ENCODE measurements around the gene ELF3. TPM values are rescaled to one million over a fixed set of nuclear protein-coding genes. Genes with fewer than 3 reads are reported as not detected.

Gene ELF3
- total and polyA plus RNA-seq, 2 of the 13 experiments (the other 11 are each of a cell fraction or from before 2014, with no cell fraction given), result 11.5 to 55.1 TPM

- TF ChIP-seq ZBTB26 (CRISPR knock-in tag; IDR thresholded peaks at IDR 0.05; ENCODE audit: borderline replicate concordance) (peak; percentile 99), RFX5 (IDR thresholded peaks at IDR 0.05; ENCODE audit: low read depth, low read length) (no peak), KMT2A (CRISPR knock-in tag; IDR thresholded peaks at IDR 0.05) (0 out of 2 replicates have a peak, but pooled peaks have one; percentile 9), ZNF432 (CRISPR knock-in tag; IDR thresholded peaks at IDR 0.05; ENCODE audit: borderline replicate concordance) (no peak), TAF1 (CRISPR knock-in tag; IDR thresholded peaks at IDR 0.05) (peak; percentile 40), HNF4A (CRISPR knock-in tag; IDR thresholded peaks at IDR 0.05) (peak; percentile 80), CHD4 (IDR thresholded peaks at IDR 0.05; ENCODE audit: borderline replicate concordance, low read length) (no peak), FOXJ3 (CRISPR knock-in tag; IDR thresholded peaks at IDR 0.05; ENCODE audit: borderline replicate concordance) (no peak), HMG20B (CRISPR knock-in tag; conservative IDR thresholded peaks at IDR 0.05) (0 out of 2 replicates have a peak, but pooled peaks have one; percentile 13), NR2F6 (IDR thresholded peaks at IDR 0.05) (peak; percentile 19; the same call in 1 of the 2 replicates), NR2F6 (CRISPR knock-in tag; IDR thresholded peaks at IDR 0.05) (no peak), SOX5 (CRISPR knock-in tag; IDR thresholded peaks at IDR 0.05; ENCODE audit: borderline replicate concordance) (0 out of 2 replicates have a peak, but pooled peaks have one; percentile 7), PRDM4 (CRISPR knock-in tag; IDR thresholded peaks at IDR 0.05; ENCODE audit: borderline replicate concordance) (no peak), SOX6 (IDR thresholded peaks at IDR 0.05) (no peak), SOX6 (CRISPR knock-in tag; IDR thresholded peaks at IDR 0.05) (peak; percentile 67), FUBP1 (CRISPR knock-in tag; IDR thresholded peaks at IDR 0.05; ENCODE audit: borderline replicate concordance) (peak; percentile 68; the same call in 1 of the 2 replicates), ZNF274 (CRISPR knock-in tag; IDR thresholded peaks at IDR 0.05) (0 out of 2 replicates have a peak, but pooled peaks have one; percentile 21), ZBTB1 (CRISPR knock-in tag; IDR thresholded peaks at IDR 0.05; ENCODE audit: borderline replicate concordance) (no peak), ZNF781 (CRISPR knock-in tag; IDR thresholded peaks at IDR 0.05; ENCODE audit: borderline replicate concordance, not compliant biosample characterization) (no peak)
- TF ChIP-seq, protein P1, sequence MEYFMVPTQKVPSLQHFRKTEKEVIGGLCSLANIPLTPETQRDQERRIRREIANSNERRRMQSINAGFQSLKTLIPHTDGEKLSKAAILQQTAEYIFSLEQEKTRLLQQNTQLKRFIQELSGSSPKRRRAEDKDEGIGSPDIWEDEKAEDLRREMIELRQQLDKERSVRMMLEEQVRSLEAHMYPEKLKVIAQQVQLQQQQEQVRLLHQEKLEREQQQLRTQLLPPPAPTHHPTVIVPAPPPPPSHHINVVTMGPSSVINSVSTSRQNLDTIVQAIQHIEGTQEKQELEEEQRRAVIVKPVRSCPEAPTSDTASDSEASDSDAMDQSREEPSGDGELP (IDR thresholded peaks at IDR 0.05; ENCODE audit: borderline replicate concordance, low read depth), result 0 out of 2 replicates have a peak, but pooled peaks have one; percentile 16
- TF ChIP-seq, protein P2, sequence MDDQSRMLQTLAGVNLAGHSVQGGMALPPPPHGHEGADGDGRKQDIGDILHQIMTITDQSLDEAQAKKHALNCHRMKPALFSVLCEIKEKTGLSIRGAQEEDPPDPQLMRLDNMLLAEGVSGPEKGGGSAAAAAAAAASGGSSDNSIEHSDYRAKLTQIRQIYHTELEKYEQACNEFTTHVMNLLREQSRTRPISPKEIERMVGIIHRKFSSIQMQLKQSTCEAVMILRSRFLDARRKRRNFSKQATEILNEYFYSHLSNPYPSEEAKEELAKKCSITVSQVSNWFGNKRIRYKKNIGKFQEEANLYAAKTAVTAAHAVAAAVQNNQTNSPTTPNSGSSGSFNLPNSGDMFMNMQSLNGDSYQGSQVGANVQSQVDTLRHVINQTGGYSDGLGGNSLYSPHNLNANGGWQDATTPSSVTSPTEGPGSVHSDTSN (CRISPR knock-in tag; IDR thresholded peaks at IDR 0.05; ENCODE audit: borderline replicate concordance), result no peak
- TF ChIP-seq, protein P3, sequence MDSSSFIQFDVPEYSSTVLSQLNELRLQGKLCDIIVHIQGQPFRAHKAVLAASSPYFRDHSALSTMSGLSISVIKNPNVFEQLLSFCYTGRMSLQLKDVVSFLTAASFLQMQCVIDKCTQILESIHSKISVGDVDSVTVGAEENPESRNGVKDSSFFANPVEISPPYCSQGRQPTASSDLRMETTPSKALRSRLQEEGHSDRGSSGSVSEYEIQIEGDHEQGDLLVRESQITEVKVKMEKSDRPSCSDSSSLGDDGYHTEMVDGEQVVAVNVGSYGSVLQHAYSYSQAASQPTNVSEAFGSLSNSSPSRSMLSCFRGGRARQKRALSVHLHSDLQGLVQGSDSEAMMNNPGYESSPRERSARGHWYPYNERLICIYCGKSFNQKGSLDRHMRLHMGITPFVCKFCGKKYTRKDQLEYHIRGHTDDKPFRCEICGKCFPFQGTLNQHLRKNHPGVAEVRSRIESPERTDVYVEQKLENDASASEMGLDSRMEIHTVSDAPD (CRISPR knock-in tag; IDR thresholded peaks at IDR 0.05), result peak; percentile 18; the same call in 1 of the 2 replicates
Observed at GRCh38 chr1:201983380-201983805, 27.0 kb upstream of the ELF3 start (continued).
